ENCODE measurements around the gene ZNF776. TPM values are rescaled to one million over a fixed set of nuclear protein-coding genes. Genes with fewer than 3 reads are reported as not detected.
"Not testable (repeated sequence)": the region's sequence is repeated elsewhere in the genome, so short reads cannot be mapped to it uniquely, and the experiment has no call there.

The ZNF776 gene
- total RNA-seq, 1 donor from 2014 or later, result 18.1 TPM

GRCh38 chr19:57779220-57779845 is 32.7 kb downstream of the ZNF776 start:
- DNase-seq, result no peak

GRCh38 chr19:57786286-57786685 is 39.7 kb downstream of the ZNF776 start:
- no peak for DNase-seq

GRCh38 chr19:57786906-57787305 is 40.3 kb downstream of the ZNF776 start:
- DNase-seq, result no peak

- DNase-seq, result no peak
Observed at GRCh38 chr19:57788114-57788692, 41.6 kb downstream of the ZNF776 start.

GRCh38 chr19:57789288-57789687 is 42.7 kb downstream of the ZNF776 start:
- no peak for DNase-seq

- not testable (repeated sequence) for DNase-seq
Observed at GRCh38 chr19:57796580-57796979, 50.0 kb downstream of the ZNF776 start.

- DNase-seq, result no peak
Observed at GRCh38 chr19:57800696-57801095, 54.1 kb downstream of the ZNF776 start.

GRCh38 chr19:57802269-57802668 is 55.7 kb downstream of the ZNF776 start:
- DNase-seq, result no peak

- DNase-seq, result peak; percentile 23
Observed at GRCh38 chr19:57803265-57803593, 56.6 kb downstream of the ZNF776 start.

GRCh38 chr19:57803594-57804325 is 57.1 kb downstream of the ZNF776 start:
- no peak for DNase-seq

- no peak for DNase-seq
Observed at GRCh38 chr19:57807541-57807940, 60.9 kb downstream of the ZNF776 start.

Other genes starting within 250 kb of the ZNF776 start
- 9.4 TPM for gene ZNF773, start 246.9 kb upstream of the ZNF776 start, total RNA-seq
- gene ZNF549, start 219.5 kb upstream of the ZNF776 start, total RNA-seq, result 9.0 TPM
- gene ZNF550, start 187.0 kb upstream of the ZNF776 start, total RNA-seq, result 14.2 TPM
- 5.1 TPM for gene ZNF416, start 167.9 kb upstream of the ZNF776 start, total RNA-seq
- gene ZIK1, start 162.7 kb upstream of the ZNF776 start, total RNA-seq, result 6.7 TPM
- 3.4 TPM for gene ZNF530, start 146.9 kb upstream of the ZNF776 start, total RNA-seq
- gene ZNF134, start 132.6 kb upstream of the ZNF776 start, total RNA-seq, result 21.2 TPM
- gene ZNF211, start 113.6 kb upstream of the ZNF776 start, total RNA-seq, result 17.7 TPM
- not detected for gene ZSCAN4, start 77.9 kb upstream of the ZNF776 start, total RNA-seq
- gene ZNF551, start 64.8 kb upstream of the ZNF776 start, total RNA-seq, result 11.7 TPM
- 11.9 TPM for gene ZNF154, start 37.6 kb upstream of the ZNF776 start, total RNA-seq
- 6.5 TPM for gene ZNF671, start 19.2 kb upstream of the ZNF776 start, total RNA-seq
- gene ZNF586, start 22.9 kb downstream of the ZNF776 start, total RNA-seq, result 23.9 TPM
- 8.8 TPM for gene ZNF552, start 68.1 kb downstream of the ZNF776 start, total RNA-seq
- 18.3 TPM for gene ZNF587B, start 83.5 kb downstream of the ZNF776 start, total RNA-seq
- gene ZNF587, start 103.0 kb downstream of the ZNF776 start, total RNA-seq, result 26.5 TPM
- gene ZNF814, start 142.2 kb downstream of the ZNF776 start, total RNA-seq, result 15.6 TPM
- 20.1 TPM for gene ZNF417, start 169.8 kb downstream of the ZNF776 start, total RNA-seq
- gene ZNF418, start 188.6 kb downstream of the ZNF776 start, total RNA-seq, result 8.6 TPM
- gene ZNF256, start 200.9 kb downstream of the ZNF776 start, total RNA-seq, result 9.6 TPM
- gene C19orf18, start 227.7 kb downstream of the ZNF776 start, total RNA-seq, result 0.89 TPM

Measured in skin of body (tissue), 2 donors.